ENCODE data around the gene DDX50. TPM values are rescaled to one million over a fixed set of nuclear protein-coding genes. Genes with fewer than 3 reads are reported as not detected.

The DDX50 gene
- total and polyA plus RNA-seq, 5 donors = 15.5 to 26.7 (median 24.1) TPM

DNA sequence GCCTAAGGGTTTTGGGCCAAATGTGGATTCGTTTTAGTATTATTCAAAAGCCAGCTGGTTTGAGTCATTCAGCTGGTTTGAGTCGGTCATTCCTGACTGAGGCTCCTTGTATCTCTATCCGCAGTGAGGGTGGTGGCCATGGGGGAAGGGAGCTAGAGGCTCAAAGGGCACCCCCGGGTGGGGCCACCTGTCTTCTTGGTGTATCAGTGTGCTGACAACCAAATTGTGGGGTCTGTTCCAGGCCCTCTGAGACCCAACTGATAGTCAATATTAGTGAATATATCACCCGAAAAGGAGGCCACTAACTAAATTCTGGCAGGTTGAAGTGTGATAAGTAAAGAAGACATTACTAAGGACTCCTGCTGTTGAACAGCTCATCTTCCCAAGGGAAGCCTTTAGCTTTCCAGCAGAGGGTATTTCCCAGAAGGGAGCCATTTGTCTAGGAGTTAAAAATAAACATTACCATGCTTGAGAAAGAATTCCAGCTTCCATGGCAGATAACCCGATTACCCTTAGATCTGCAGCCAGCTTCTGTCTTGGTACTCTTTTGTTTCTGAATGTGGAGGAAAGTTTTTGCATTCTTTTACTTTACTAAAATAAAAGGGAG, 29.9 kb upstream of the DDX50 start:
- DNase-seq (no peak), ATAC-seq (peak in 1 of 2 donors; percentile 31)
- no peaks in the 10 kb centered on the region for H3K27me3 ChIP-seq (ENCODE audit: control insufficient read depth, insufficient read depth)
- intact Hi-C loops (cut with DNase I) = no loop called here
- 40% methylated on average over 6 of the region's 6 CpGs for WGBS
- H3K27ac ChIP-seq (ENCODE audit: low read length) = peak overlapping the region; percentile 23
- H3K9me3 ChIP-seq (ENCODE audit: control insufficient read depth, low read length) = no peaks in the 10 kb centered on the region
- H3K4me1 ChIP-seq (ENCODE audit: control insufficient read depth, insufficient read depth, low read length) = no peaks in the 10 kb centered on the region
- no peak overlapping the region for H3K4me3 ChIP-seq (ENCODE audit: low read length)

DNA sequence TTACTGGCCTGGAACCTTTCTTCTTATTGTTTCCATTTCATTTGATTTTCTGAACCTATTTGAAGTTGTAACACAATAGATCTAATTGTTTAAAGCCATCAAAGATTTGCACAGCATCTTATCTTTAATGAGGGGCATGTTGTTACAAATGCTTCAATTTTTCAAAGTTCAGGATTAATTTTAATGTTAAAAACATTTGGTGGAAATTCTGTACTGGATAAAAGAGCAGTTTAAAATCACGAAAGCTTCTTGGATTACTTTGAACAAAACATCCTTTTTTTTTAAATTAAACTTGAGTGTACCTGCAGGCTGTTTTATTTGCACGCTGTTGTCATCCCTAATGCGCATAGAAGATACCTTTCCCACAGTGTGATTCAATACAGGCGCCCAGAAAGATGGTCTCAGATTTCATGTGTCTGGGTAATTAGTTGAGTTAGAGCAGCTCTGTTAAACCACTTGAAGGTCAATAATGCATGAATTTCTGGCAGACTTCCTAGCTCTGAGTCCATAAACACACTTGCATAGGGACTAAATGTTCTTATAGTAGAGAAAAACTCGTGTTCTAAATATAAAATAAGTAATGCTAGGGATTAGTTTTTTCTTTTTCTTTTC, 29.3 kb upstream of the DDX50 start:
- H3K4me3 ChIP-seq (ENCODE audit: low read length) = no peak overlapping the region
- intact Hi-C loops (cut with DNase I) = no loop called here
- DNase-seq (no peak), ATAC-seq (no peak)
- no peaks in the 10 kb centered on the region for H3K27me3 ChIP-seq (ENCODE audit: control insufficient read depth, insufficient read depth)
- 37% methylated on average over 5 of the region's 5 CpGs for WGBS
- no peaks in the 10 kb centered on the region for H3K9me3 ChIP-seq (ENCODE audit: control insufficient read depth, low read length)
- H3K4me1 ChIP-seq (ENCODE audit: control insufficient read depth, insufficient read depth, low read length) = no peaks in the 10 kb centered on the region
- no peak overlapping the region for H3K27ac ChIP-seq (ENCODE audit: low read length)

DNA sequence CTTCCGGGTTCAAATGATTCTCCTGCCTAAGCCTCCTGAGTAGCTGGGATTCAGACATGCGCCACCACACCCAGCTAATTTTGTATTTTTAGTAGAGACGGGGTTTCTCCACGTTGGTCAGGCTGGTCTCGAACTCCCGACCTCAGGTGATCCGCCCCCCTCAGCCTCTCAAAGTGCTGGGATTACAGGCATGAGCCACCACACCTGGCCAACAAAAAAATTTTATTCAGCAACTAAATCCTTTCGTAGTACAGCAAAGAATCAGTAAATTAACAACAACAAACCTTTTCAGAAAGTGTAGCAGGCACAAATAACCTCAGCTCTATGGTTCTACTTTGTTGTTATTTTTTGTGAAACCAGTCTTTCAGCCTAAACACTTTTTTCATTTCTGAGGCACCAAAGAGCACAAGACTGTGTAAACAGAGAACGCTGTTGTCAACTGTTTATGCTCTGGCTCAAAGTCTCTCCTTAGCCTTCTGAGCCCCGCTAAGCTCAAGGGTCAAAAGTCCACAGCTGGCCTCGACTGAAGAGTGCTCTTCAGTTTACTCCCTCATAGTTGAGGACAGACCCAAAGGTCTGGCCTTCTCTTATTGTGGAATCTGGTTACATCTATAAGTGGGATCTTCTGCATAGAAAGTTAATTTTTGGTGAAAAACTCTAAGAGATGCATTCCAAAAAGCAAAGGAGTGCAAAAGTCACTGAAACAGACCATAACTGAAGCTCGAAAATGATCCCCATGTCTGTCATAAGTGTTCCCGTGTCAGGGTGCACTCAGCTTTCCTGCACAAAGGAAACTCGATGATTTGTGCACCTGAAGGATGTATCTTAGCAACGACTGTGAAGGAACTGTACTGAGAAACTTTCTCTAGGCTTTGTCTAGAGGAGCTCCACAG, 24.6 kb upstream of the DDX50 start:
- ATAC-seq (no peak), DNase-seq (no peak)
- Histone ChIP-seq H3K27me3 (ENCODE audit: control insufficient read depth, insufficient read depth) (no peaks in the 10 kb centered on the region), H3K4me3 (ENCODE audit: low read length) (no peak overlapping the region), H3K4me1 (ENCODE audit: control insufficient read depth, insufficient read depth, low read length) (no peaks in the 10 kb centered on the region), H3K9me3 (ENCODE audit: control insufficient read depth, low read length) (no peaks in the 10 kb centered on the region), H3K27ac (ENCODE audit: low read length) (no peak overlapping the region)
- intact Hi-C loops (cut with DNase I) = no loop called here
- 74% methylated on average over 15 of the region's 15 CpGs for WGBS

DNA sequence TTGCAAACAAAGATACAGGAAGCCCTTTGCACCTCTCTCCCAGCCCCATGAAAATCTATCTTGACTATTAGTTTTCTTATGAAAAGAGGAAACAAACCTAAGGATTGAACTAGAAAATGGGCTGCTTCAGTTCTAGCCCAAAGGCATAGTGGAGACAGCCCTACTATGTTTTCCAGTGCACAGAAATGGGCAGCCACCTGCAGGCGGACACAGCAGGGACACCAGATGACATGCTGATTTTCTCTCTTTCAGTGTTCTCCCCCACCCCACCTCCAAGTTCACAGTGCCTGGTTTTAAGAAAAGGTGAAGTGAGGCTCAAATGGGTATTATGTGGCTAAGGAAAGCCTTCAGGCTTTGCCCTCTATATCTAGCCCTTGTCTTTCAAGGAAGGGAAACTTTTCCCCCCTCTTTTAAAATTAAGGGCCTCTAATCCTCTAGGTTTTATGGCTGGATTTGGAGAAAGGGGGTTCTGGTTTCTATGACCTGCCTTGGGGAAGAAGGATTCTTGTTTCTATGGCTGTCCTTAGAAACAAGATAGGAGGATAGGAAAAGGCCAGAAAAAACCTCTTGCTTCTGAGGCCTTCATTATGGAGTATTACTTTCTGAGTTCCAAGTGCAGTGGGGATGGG, 23.5 kb upstream of the DDX50 start:
- no peaks in the 10 kb centered on the region for H3K27me3 ChIP-seq (ENCODE audit: control insufficient read depth, insufficient read depth)
- H3K9me3 ChIP-seq (ENCODE audit: control insufficient read depth, low read length) = no peaks in the 10 kb centered on the region
- intact Hi-C loops (cut with DNase I) = no loop called here
- no peak overlapping the region for H3K4me3 ChIP-seq (ENCODE audit: low read length)
- no peak for ATAC-seq
- no peaks in the 10 kb centered on the region for H3K4me1 ChIP-seq (ENCODE audit: control insufficient read depth, insufficient read depth, low read length)
- no peak overlapping the region for H3K27ac ChIP-seq (ENCODE audit: low read length)
- no peak for DNase-seq
- 96% methylated on average over 1 of the region's 1 CpG for WGBS

DNA sequence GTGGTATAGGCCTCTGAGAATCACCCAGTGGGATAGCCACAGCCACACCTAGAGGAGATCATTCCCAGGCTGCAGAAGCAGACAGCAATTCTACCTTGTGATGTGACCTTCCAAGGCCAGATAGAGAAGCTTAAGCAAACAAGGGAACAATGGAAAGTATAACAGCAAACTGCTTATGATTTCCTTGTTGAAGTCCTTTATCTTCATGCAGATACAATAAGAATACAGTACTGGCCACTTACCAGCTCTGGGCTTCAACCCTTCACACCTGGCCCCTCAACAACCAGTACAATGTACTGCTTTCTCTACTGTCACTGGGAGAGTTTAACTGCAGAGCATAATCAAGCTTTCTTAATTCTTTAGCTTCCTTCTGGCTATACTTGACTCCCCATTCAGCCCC, 22.6 kb upstream of the DDX50 start:
- intact Hi-C loops (cut with DNase I) = no loop called here

DNA sequence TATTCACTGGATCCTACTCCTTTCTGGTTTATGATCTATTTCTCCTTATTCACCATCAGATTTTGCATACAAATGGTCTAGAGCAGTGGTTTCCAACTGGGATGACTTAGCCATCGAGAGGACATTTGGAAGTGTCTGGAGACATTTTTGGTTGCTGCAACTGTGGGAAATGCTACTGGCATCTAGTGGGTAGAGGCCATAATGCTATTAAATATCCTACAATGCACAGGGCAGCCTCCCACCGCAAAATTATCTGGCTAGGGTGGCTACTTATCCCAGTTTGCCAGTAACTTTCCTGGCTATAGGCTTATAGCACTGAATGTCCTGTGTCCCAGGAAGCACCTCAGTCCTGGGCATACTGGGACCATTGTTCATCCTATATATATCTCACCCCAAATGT, 21.5 kb upstream of the DDX50 start:
- 87% methylated on average over 2 of the region's 2 CpGs for WGBS
- no peaks in the 10 kb centered on the region for H3K9me3 ChIP-seq (ENCODE audit: control insufficient read depth, low read length)
- DNase-seq (no peak), ATAC-seq (no peak)
- intact Hi-C loops (cut with DNase I) = no loop called here
- no peak overlapping the region for H3K27ac ChIP-seq (ENCODE audit: low read length)
- H3K4me1 ChIP-seq (ENCODE audit: control insufficient read depth, insufficient read depth, low read length) = no peaks in the 10 kb centered on the region
- no peaks in the 10 kb centered on the region for H3K27me3 ChIP-seq (ENCODE audit: control insufficient read depth, insufficient read depth)
- no peak overlapping the region for H3K4me3 ChIP-seq (ENCODE audit: low read length)

More for the DNA sequence above, 22.6 kb upstream of the DDX50 start:
- H3K9me3 ChIP-seq (ENCODE audit: control insufficient read depth, low read length) = no peaks in the 10 kb centered on the region
- H3K4me3 ChIP-seq (ENCODE audit: low read length) = no peak overlapping the region
- ATAC-seq = no peak
- H3K27ac ChIP-seq (ENCODE audit: low read length) = no peak overlapping the region
- no peak for DNase-seq
- no peaks in the 10 kb centered on the region for H3K27me3 ChIP-seq (ENCODE audit: control insufficient read depth, insufficient read depth)
- H3K4me1 ChIP-seq (ENCODE audit: control insufficient read depth, insufficient read depth, low read length) = no peaks in the 10 kb centered on the region

DNA sequence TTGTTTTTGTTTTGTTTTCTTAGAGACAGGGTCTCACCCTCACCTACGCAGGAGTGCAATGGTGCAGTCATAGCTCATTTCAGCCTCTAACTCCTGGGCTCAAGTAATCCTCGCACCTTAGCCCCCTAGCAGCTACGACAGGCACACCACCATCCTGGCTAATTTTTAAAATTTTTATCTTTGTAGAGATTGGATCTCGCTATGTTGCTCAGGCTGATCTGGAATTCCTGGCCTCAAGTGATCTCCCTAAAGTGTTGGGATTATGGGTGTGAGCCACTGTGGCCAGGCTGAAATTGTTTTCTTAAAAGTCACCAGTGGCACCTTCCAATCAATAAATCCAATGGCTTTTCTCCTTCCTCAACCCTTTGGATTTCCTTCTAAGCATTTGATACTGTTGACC, 20.9 kb upstream of the DDX50 start:
- intact Hi-C loops (cut with DNase I) = no loop called here
- no peaks in the 10 kb centered on the region for H3K4me1 ChIP-seq (ENCODE audit: control insufficient read depth, insufficient read depth, low read length)
- H3K4me3 ChIP-seq (ENCODE audit: low read length) = no peak overlapping the region
- H3K27ac ChIP-seq (ENCODE audit: low read length) = no peak overlapping the region
- ATAC-seq (no peak), DNase-seq (no peak)
- H3K9me3 ChIP-seq (ENCODE audit: control insufficient read depth, low read length) = no peaks in the 10 kb centered on the region
- H3K27me3 ChIP-seq (ENCODE audit: control insufficient read depth, insufficient read depth) = no peaks in the 10 kb centered on the region
- WGBS = 87% methylated on average over 4 of the region's 4 CpGs

DNA sequence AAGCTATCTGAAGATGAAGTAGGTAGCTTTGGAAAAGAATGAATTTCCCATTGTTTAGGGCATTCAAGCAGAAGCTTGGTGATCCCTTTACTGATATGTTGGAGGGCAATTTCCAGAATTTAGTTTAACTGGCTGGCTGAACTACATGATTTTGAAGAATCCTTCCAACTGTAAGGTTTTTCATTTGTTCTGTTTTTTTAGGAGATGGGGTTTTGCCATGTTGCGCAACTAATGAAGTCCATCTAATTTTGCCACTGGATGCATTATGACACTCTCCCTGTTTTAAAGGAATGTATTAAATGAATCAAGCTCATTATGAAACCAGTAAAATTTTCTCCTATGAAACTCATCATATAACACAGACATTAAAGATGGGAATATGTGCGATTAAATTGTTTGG, 6.1 kb upstream of the DDX50 start:
- no peak overlapping the region for H3K27ac ChIP-seq (ENCODE audit: low read length)
- intact Hi-C loops (cut with DNase I) = loop anchor here in 2 of 4 donors (10.0 kb wide), 3 partner anchors 100 to 350 kb away; no protein-coding TSS in a partner anchor
- 97% methylated on average over 2 of the region's 2 CpGs for WGBS

DNA sequence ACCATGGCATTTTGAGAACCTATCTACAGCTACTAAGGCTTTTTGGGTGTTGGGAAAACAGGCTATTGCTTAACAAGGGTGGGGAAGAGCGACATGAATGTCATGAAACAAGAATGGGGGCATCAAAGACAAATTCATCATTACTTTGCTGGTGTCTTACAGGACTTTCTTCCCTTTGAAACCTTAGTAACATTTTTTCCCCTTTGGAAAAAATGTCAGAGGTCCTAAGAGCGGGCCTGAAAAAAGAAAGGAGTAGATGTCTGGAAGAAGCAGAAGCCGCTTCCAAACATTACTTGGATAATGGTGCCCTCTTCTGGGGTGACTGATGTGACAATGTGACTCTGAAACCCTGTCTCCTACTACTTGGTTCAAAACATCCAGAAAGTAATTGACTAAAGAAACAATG, 3.8 kb upstream of the DDX50 start:
- no peaks in the 10 kb centered on the region for H3K4me1 ChIP-seq (ENCODE audit: control insufficient read depth, insufficient read depth, low read length)
- DNase-seq (no peak), ATAC-seq (no peak)
- WGBS = 36% methylated on average over 3 of the region's 3 CpGs
- H3K9me3 ChIP-seq (ENCODE audit: control insufficient read depth, low read length) = no peaks in the 10 kb centered on the region
- intact Hi-C loops (cut with DNase I) = loop anchor here in 2 of 4 donors (10.0 kb wide), 3 partner anchors 103 to 353 kb away; no protein-coding TSS in a partner anchor
- H3K27ac ChIP-seq (ENCODE audit: low read length) = no peak overlapping the region
- H3K4me3 ChIP-seq (ENCODE audit: low read length) = no peak overlapping the region
- H3K27me3 ChIP-seq (ENCODE audit: control insufficient read depth, insufficient read depth) = no peaks in the 10 kb centered on the region

More for the DNA sequence above, 6.1 kb upstream of the DDX50 start:
- no peaks in the 10 kb centered on the region for H3K4me1 ChIP-seq (ENCODE audit: control insufficient read depth, insufficient read depth, low read length)
- H3K9me3 ChIP-seq (ENCODE audit: control insufficient read depth, low read length) = no peaks in the 10 kb centered on the region
- ATAC-seq (no peak), DNase-seq (no peak)
- H3K4me3 ChIP-seq (ENCODE audit: low read length) = no peak overlapping the region
- H3K27me3 ChIP-seq (ENCODE audit: control insufficient read depth, insufficient read depth) = no peaks in the 10 kb centered on the region

DNA sequence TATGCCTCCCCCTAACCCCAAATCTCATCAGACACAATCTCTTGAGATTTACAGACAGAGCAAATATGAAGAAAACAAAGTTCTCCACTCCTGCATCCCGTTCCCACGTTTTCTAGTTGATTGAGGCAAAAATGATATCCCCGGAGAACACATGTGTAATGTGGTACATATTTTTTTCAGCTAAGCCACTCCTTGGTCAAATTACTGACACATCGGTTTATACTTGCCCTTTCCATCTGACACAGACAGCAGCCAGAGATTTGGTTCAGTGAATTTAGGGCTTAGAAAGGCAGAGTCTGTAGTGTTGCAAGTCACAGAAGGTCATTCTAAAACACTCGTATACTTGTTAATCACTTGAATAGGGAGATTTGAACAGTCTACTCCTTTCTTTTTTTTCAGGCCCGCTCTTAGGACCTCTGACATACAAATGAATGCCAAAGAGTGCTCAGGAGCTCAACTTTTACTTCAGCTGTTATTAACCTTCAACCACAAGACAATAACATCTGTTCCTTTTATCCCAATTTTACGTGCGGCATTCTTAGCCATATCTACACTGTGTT, 1.8 kb upstream of the DDX50 start:
- 90% methylated on average over 8 of the region's 8 CpGs for WGBS
- ATAC-seq = no peak
- intact Hi-C loops (cut with DNase I) = loop anchor here in 2 of 4 donors (10.0 kb wide), 3 partner anchors 104 to 354 kb away; no protein-coding TSS in a partner anchor

More for the DNA sequence above, 1.8 kb upstream of the DDX50 start:
- DNase-seq = no peak
- Histone ChIP-seq H3K27ac (ENCODE audit: low read length) (no peak overlapping the region), H3K4me3 (ENCODE audit: low read length) (no peak overlapping the region), H3K27me3 (ENCODE audit: control insufficient read depth, insufficient read depth) (no peaks in the 10 kb centered on the region), H3K4me1 (ENCODE audit: control insufficient read depth, insufficient read depth, low read length) (no peaks in the 10 kb centered on the region), H3K9me3 (ENCODE audit: control insufficient read depth, low read length) (no peaks in the 10 kb centered on the region)

Measured in right cardiac atrium (tissue), 5 donors.